A549 treated with ZK216348 at 1 μM for 4 hours (cell line): ENCODE results near the gene ABCA3. TPM values are rescaled to one million over a fixed set of nuclear protein-coding genes. Genes with fewer than 3 reads are reported as not detected.

ENCODE experiments used
- total RNA-seq: library from RNA; stranded (reverse); fragments of 200-300 nt; extraction: Qiagen RNA extraction; gene quantifications from 5 replicates; pipeline ENCODE4 v1.2.3, GENCODE V29; 2022; ENCODE audit warnings: low read depth

The ABCA3 gene
- total RNA-seq: 13.8 to 23.1 TPM (median 19.7 TPM) in 5 replicates

DNA sequence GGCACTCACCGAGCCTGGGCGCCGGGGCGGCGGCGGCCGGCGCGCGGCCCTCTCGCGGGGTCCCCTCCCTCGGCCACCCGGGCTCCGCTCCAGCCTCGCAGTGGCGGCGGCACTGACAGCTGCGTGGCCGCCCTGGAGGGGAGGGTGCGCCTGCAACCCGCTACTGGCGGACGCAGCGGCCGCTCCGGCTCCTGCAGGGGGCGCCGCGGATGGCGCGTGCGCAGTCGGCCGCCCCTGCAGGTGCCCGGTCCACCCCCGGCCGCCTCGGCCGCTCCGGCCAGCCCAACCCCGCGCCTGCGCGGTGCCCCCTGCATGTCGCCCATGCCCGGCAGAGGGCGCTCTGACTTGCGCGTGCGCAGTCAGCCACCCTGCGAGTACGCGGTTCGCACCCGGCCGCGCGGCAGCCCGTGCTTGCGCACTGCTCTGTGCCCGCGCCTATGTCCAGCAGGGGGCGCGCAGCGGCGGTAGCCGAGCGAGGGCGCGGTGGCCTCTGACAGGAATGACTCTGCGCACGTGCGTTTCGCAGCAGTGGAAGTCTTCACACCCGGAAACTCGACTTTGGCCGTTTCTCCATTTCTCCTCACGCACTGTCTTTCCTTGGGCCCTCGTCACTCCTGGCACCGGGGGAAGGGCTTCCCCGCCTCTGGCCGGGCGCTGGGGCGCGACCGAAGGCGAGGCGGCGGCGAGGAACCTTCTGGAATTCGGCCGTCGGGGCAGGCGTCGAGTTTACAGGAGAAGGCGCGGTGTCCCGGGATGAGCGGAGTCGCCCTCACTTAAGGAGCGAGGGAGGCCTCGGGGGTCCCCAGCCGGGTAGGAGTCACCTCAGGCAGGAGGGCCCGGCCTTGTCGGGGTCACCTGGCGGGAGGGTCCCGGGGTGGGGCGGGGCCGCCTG, at the start of gene ABCA3:
ABCA3 (minus strand) TSS at position 165 of the 892 bp plus-strand sequence. CDS start 14,262 bp downstream, outside the sequence.

GRCh38 chr16:2267913-2268666, 72.4 kb downstream of the ABCA3 start, which contains the start of gene RNPS1:
Gene RNPS1, minus strand, starts transcription at chr16:2268126. Its CDS starts 3,483 bp downstream, at chr16:2264643.

DNA sequence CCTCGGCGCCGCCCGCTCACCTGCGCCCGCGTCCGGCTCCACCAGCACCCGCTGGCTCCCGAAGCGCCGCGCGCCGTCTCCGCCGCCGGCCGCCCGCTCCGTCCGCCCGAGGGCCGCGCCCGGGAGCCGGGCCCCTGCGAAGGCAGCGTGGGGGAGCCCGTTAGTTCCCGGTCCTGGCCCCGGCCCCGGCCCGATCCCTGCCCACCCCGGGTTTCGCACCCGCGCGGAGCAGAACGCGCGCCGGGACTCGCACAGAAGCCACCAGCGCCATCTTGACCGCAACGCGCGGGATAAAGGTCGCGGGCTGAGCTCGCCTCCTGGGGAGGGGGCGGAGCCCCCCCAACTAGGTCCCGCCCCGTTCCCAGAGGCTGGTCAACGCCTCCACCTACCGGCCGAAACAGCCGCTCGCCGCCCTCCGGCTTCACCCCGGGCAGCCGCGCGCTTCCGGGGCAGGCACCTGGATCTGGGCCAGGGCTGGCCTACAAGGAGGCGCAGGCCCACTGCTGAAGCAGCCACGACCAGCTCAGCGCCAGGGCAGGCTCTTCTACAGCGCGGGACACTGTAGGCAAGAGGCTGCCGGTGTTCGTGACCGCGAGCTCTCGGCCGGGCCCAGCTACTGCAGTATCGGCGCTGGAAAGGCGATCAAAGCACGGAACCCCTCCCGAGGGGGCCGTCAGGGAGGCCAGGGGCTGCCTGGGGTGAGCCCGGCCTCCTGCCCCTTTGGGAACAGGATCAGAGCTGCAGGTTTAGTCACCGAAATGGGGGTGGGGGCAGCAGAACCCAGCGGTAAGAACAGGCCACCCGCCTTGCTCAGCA, 89.0 kb downstream of the ABCA3 start, which contains the start of gene ECI1:
ECI1 (minus strand) TSS at position 292 of the 816 bp plus-strand sequence; CDS start at position 271, 21 bp downstream.

GRCh38 chr16:2236337-2237101, 104.0 kb downstream of the ABCA3 start, which contains the start of gene DNASE1L2:
Gene DNASE1L2, plus strand, starts transcription at chr16:2236444. Its CDS starts 373 bp downstream, at chr16:2236817.

Other genes starting within 250 kb of the ABCA3 start
- gene PKD1, start 204.8 kb downstream of the ABCA3 start, total RNA-seq: 27.4 to 65.1 TPM (median 52.5 TPM) in 5 replicates
- gene RAB26, start 192.1 kb downstream of the ABCA3 start, total RNA-seq: 3.0 to 4.2 TPM (median 3.6 TPM) in 5 replicates
- 26.8 to 66.2 TPM (median 54.0 TPM) in 5 replicates for gene TRAF7, start 184.9 kb downstream of the ABCA3 start, total RNA-seq
- 0.29 to 1.5 TPM (median 0.56 TPM) in 5 replicates for gene CASKIN1, start 144.1 kb downstream of the ABCA3 start, total RNA-seq
- gene MLST8, start 135.3 kb downstream of the ABCA3 start, total RNA-seq: 33.6 to 52.3 TPM (median 51.7 TPM) in 5 replicates
- gene BRICD5, start 129.9 kb downstream of the ABCA3 start, total RNA-seq: 2.8 to 6.7 TPM (median 5.2 TPM) in 5 replicates
- 14.5 to 39.0 TPM (median 37.6 TPM) in 5 replicates for gene PGP, start 125.9 kb downstream of the ABCA3 start, total RNA-seq
- gene E4F1, start 117.1 kb downstream of the ABCA3 start, total RNA-seq: 11.9 to 30.7 TPM (median 24.8 TPM) in 5 replicates
- gene DNASE1L2, start 104.3 kb downstream of the ABCA3 start, total RNA-seq: 0.75 to 2.1 TPM (median 1.6 TPM) in 5 replicates
- 41.0 to 92.8 TPM (median 86.3 TPM) in 5 replicates for gene ECI1, start 89.1 kb downstream of the ABCA3 start, total RNA-seq
- 254 to 289 TPM (median 260 TPM) in 5 replicates for gene RNPS1, start 72.6 kb downstream of the ABCA3 start, total RNA-seq
- gene CCNF, start 88.7 kb upstream of the ABCA3 start, total RNA-seq: 16.8 to 24.3 TPM (median 23.8 TPM) in 5 replicates
- 12.6 to 24.4 TPM (median 21.2 TPM) in 5 replicates for gene TEDC2, start 119.4 kb upstream of the ABCA3 start, total RNA-seq
- 0.12 TPM in 1 of 5 replicates, not detected in the others for gene NTN3, start 130.6 kb upstream of the ABCA3 start, total RNA-seq
- 5.1 to 8.9 TPM (median 8.5 TPM) in 5 replicates for gene TBC1D24, start 134.4 kb upstream of the ABCA3 start, total RNA-seq
- gene ATP6V0C, start 173.2 kb upstream of the ABCA3 start, total RNA-seq: 125 to 283 TPM (median 245 TPM) in 5 replicates
- gene AMDHD2, start 179.6 kb upstream of the ABCA3 start, total RNA-seq: 10.2 to 28.8 TPM (median 27.7 TPM) in 5 replicates
- gene CEMP1, start 190.7 kb upstream of the ABCA3 start, total RNA-seq: not detected in 5 replicates
- gene PDPK1, start 197.3 kb upstream of the ABCA3 start, total RNA-seq: 22.0 to 25.6 TPM (median 22.4 TPM) in 5 replicates